Neural crest cell (in vitro differentiated cells): ENCODE results near the gene DGKZ. TPM values are rescaled to one million over a fixed set of nuclear protein-coding genes. Genes with fewer than 3 reads are reported as not detected.

ENCODE experiments used
- DNase-seq: peaks from one replicate; pipeline ENCODE4 v3.0.0; 2021; ENCODE audit warnings: low read depth, mixed read lengths, low spot score
- H3K27ac Mint-ChIP-seq: one replicate; pipeline ENCODE4 v1.8.0; 2021; ENCODE audit warnings: mild to moderate bottlenecking, mixed read lengths; ENCODE audit not compliant: unreplicated experiment
- H3K27me3 Mint-ChIP-seq: 2 replicates; pipeline ENCODE4 v1.8.0; 2021; ENCODE audit warnings: low read depth, mild to moderate bottlenecking, mixed read lengths
- H3K36me3 Mint-ChIP-seq: 2 replicates; pipeline ENCODE4 v1.8.0; 2021; ENCODE audit warnings: low read depth, mild to moderate bottlenecking, mixed read lengths
- H3K4me1 Mint-ChIP-seq: 2 replicates; pipeline ENCODE4 v1.8.0; 2021; ENCODE audit warnings: mixed read lengths
- H3K4me3 Mint-ChIP-seq: one replicate; pipeline ENCODE4 v1.8.0; 2021; ENCODE audit warnings: mild to moderate bottlenecking, mixed read lengths
- H3K9me3 Mint-ChIP-seq: 2 replicates; pipeline ENCODE4 v1.8.0; 2021; ENCODE audit warnings: mixed read lengths
- CTCF ChIP-seq: fragments of 200-600 bp; sonication (generic); conservative IDR thresholded peaks from 2 replicates; pipeline ENCODE4 v1.5.0; 2021; ENCODE audit warnings: antibody characterized with exemption, mild to moderate bottlenecking
- total RNA-seq: library from RNA; stranded (reverse); gene quantifications from 2 replicates; pipeline ENCODE4 v1.2.1, GENCODE V29; 2021

DGKZ gene
- total RNA-seq, 1 donor from 2014 or later = 60.1 TPM

- Mint-ChIP-seq H3K4me3 (no peak overlapping the region), H3K27me3 (no peaks in the 10 kb centered on the region), H3K9me3 (no peaks in the 10 kb centered on the region), H3K36me3 (no peaks in the 10 kb centered on the region), H3K27ac (no peak overlapping the region), H3K4me1 (peaks cover 46% of the 10 kb centered on the region)
- TF ChIP-seq CTCF = no peak
- no peak for DNase-seq
These were observed 19.0 kb downstream of the DGKZ start for GRCh38 chr11:46366260-46366659.

- Mint-ChIP-seq H3K27ac (no peak overlapping the region), H3K4me1 (peaks cover 45% of the 10 kb centered on the region), H3K36me3 (no peaks in the 10 kb centered on the region), H3K4me3 (no peak overlapping the region), H3K9me3 (no peaks in the 10 kb centered on the region), H3K27me3 (no peaks in the 10 kb centered on the region)
- no peak for TF ChIP-seq CTCF
- DNase-seq = no peak
These were observed 19.4 kb downstream of the DGKZ start for GRCh38 chr11:46366661-46367161.

GRCh38 chr11:46367244-46367915 is 20.1 kb downstream of the DGKZ start:
- H3K36me3 Mint-ChIP-seq = no peaks in the 10 kb centered on the region
- H3K27ac Mint-ChIP-seq = no peak overlapping the region
- H3K27me3 Mint-ChIP-seq = no peaks in the 10 kb centered on the region
- no peak overlapping the region for H3K4me3 Mint-ChIP-seq
- peak; percentile 85 for TF ChIP-seq CTCF
- H3K4me1 Mint-ChIP-seq = peaks cover 44% of the 10 kb centered on the region
- H3K9me3 Mint-ChIP-seq = no peaks in the 10 kb centered on the region
- peak; percentile 80 for DNase-seq

- Mint-ChIP-seq H3K4me1 (peaks cover 39% of the 10 kb centered on the region), H3K27me3 (no peaks in the 10 kb centered on the region), H3K4me3 (no peak overlapping the region), H3K9me3 (no peaks in the 10 kb centered on the region), H3K36me3 (no peaks in the 10 kb centered on the region), H3K27ac (no peak overlapping the region)
- peak; percentile 15 for TF ChIP-seq CTCF
- DNase-seq = no peak
These were observed 20.6 kb downstream of the DGKZ start for GRCh38 chr11:46367916-46368267.

- H3K27me3 Mint-ChIP-seq = no peaks in the 10 kb centered on the region
- H3K4me3 Mint-ChIP-seq = peak overlapping the region; percentile 67
- H3K4me1 Mint-ChIP-seq = peaks cover 27% of the 10 kb centered on the region
- no peaks in the 10 kb centered on the region for H3K9me3 Mint-ChIP-seq
- H3K27ac Mint-ChIP-seq = no peak overlapping the region
- DNase-seq = peak; percentile 76
- peak; percentile 81 for TF ChIP-seq CTCF
- no peaks in the 10 kb centered on the region for H3K36me3 Mint-ChIP-seq
These were observed 22.3 kb downstream of the DGKZ start for GRCh38 chr11:46369458-46370152.
